Fibroblast of the aortic adventitia (primary cell): ENCODE results near the gene HNRNPF. TPM values are rescaled to one million over a fixed set of nuclear protein-coding genes. Genes with fewer than 3 reads are reported as not detected.

ENCODE experiments used
- DNase-seq: peaks from one replicate; pipeline ENCODE4 v3.0.0-alpha.2; 2010; ENCODE audit warnings: low read depth
- H3K4me3 ChIP-seq: 2 replicates; pipeline ENCODE4 v1.5.1; 2011; ENCODE audit warnings: low read depth, mild to moderate bottlenecking, control low read depth, low read length, moderate library complexity
- CTCF ChIP-seq: IDR thresholded peaks from 2 replicates; pipeline ENCODE4 v1.5.1; 2011; ENCODE audit warnings: mild to moderate bottlenecking, low read length, control low read depth, inconsistent platforms; ENCODE audit not compliant: insufficient read depth
- small RNA-seq: library from RNA; depleted of rRNA; stranded (forward); fragments of <200 nt; gene quantifications from one replicate; pipeline ENCODE3, GENCODE V24; 2012
- total RNA-seq: library from RNA; depleted of rRNA; stranded (reverse); fragments of >200 nt; gene quantifications from 2 replicates; pipeline ENCODE4 v1.2.3, GENCODE V29; 2012; ENCODE audit warnings: low replicate concordance

Gene HNRNPF
- total RNA-seq, 1 donor, result 196 TPM

- H3K4me3 ChIP-seq, result no peak overlapping the region
- no peak for DNase-seq
- no peak for TF ChIP-seq CTCF
Observed at GRCh38 chr10:43336061-43336460, 72.9 kb downstream of the HNRNPF start.

Small RNA genes within 50 kb of the gene (small RNA-seq; reads per million reads assigned to genes)
- gene RNU6ATAC11P, result not detected
- gene RNU7-193P, result not detected
- not detected for gene SNORD3J

Other genes starting within 250 kb of the HNRNPF start
- gene RASGEF1A, start 142.1 kb downstream of the HNRNPF start, total RNA-seq, result 0.54 and 0.82 TPM in 2 replicates
- not detected in 2 replicates for gene FXYD4, start 37.5 kb downstream of the HNRNPF start, total RNA-seq
- 6.1 and 36.5 TPM in 2 replicates for gene ZNF487, start 27.9 kb upstream of the HNRNPF start, total RNA-seq
- gene ZNF239, start 165.4 kb upstream of the HNRNPF start, total RNA-seq, result 1.8 and 6.6 TPM in 2 replicates
- gene ZNF485, start 197.3 kb upstream of the HNRNPF start, total RNA-seq, result 3.8 and 4.0 TPM in 2 replicates
- 40.2 and 65.3 TPM in 2 replicates for gene ZNF32, start 239.7 kb upstream of the HNRNPF start, total RNA-seq